ENCODE measurements around the gene ACAD8. TPM values are rescaled to one million over a fixed set of nuclear protein-coding genes. Genes with fewer than 3 reads are reported as not detected.

The ACAD8 gene
- total RNA-seq, 1 donor from 2014 or later = 48.0 TPM

GRCh38 chr11:134248910-134249480 is 4.4 kb upstream of the ACAD8 start:
- Mint-ChIP-seq H3K4me1 (ENCODE audit: low read depth, unreplicated experiment) (peaks cover 9% of the 10 kb centered on the region), H3K9me3 (ENCODE audit: unreplicated experiment) (peaks cover 3% of the 10 kb centered on the region), H3K27ac (ENCODE audit: unreplicated experiment) (no peak overlapping the region), H3K4me3 (ENCODE audit: unreplicated experiment) (no peak overlapping the region), H3K27me3 (ENCODE audit: unreplicated experiment) (no peaks in the 10 kb centered on the region), H3K36me3 (ENCODE audit: unreplicated experiment) (peaks cover 3% of the 10 kb centered on the region)
- no peak for DNase-seq
- TF ChIP-seq, protein P1, sequence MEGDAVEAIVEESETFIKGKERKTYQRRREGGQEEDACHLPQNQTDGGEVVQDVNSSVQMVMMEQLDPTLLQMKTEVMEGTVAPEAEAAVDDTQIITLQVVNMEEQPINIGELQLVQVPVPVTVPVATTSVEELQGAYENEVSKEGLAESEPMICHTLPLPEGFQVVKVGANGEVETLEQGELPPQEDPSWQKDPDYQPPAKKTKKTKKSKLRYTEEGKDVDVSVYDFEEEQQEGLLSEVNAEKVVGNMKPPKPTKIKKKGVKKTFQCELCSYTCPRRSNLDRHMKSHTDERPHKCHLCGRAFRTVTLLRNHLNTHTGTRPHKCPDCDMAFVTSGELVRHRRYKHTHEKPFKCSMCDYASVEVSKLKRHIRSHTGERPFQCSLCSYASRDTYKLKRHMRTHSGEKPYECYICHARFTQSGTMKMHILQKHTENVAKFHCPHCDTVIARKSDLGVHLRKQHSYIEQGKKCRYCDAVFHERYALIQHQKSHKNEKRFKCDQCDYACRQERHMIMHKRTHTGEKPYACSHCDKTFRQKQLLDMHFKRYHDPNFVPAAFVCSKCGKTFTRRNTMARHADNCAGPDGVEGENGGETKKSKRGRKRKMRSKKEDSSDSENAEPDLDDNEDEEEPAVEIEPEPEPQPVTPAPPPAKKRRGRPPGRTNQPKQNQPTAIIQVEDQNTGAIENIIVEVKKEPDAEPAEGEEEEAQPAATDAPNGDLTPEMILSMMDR (IDR thresholded peaks at IDR 0.05; ENCODE audit: partially characterized antibody, unreplicated experiment) = no peak

DNA sequence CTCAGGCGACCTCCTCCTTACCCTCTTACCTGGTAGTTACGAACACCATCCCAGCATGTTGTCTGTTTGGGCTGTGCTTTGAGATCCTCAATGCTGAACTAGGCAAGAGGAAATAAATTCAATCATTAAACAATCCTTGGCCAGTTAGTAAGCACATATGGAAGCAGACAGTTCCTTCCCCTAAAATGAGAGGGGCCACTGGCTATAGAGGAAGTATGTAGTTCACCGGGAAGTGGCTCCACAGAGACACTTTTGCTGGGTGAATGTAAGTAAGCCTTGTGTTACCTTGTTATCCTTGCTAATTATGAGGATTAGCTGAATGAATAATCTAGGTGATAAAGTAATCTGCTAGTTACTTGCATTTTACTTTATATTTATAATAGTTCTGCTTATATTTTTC is 3.1 kb upstream of the ACAD8 start:
- Mint-ChIP-seq H3K27ac (ENCODE audit: unreplicated experiment) (no peak overlapping the region), H3K36me3 (ENCODE audit: unreplicated experiment) (no peaks in the 10 kb centered on the region), H3K27me3 (ENCODE audit: unreplicated experiment) (no peaks in the 10 kb centered on the region), H3K4me1 (ENCODE audit: low read depth, unreplicated experiment) (peaks cover 14% of the 10 kb centered on the region), H3K9me3 (ENCODE audit: unreplicated experiment) (peaks cover 4% of the 10 kb centered on the region), H3K4me3 (ENCODE audit: unreplicated experiment) (no peak overlapping the region)
- no peak for DNase-seq
- TF ChIP-seq, protein P1 (IDR thresholded peaks at IDR 0.05; ENCODE audit: partially characterized antibody, unreplicated experiment) = no peak

DNA sequence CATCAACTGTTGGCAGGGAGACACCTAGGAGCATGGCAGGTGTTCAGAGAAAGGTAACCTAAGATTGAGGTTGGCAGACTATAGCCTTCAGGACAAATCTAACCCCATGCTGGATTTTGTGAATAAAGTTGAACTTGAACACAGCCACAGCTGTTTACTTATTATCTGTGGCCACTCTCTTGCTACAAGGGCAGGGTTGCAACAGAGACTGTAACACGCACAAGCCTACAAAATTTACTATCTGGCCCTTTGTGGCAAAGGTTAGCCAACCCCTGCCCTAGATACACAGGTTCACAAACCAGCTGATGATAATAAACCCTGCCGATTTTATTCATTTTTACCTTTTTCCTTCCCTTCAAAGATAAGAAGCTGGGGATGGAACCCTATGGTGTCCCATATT is 2.7 kb upstream of the ACAD8 start:
- peaks cover 14% of the 10 kb centered on the region for H3K4me1 Mint-ChIP-seq (ENCODE audit: low read depth, unreplicated experiment)

GRCh38 chr11:134252346-134253187 is 801 bp upstream of the ACAD8 start:
- Mint-ChIP-seq H3K4me1 (ENCODE audit: low read depth, unreplicated experiment) (peaks cover 14% of the 10 kb centered on the region), H3K9me3 (ENCODE audit: unreplicated experiment) (peaks cover 4% of the 10 kb centered on the region), H3K36me3 (ENCODE audit: unreplicated experiment) (no peaks in the 10 kb centered on the region), H3K27me3 (ENCODE audit: unreplicated experiment) (no peaks in the 10 kb centered on the region), H3K4me3 (ENCODE audit: unreplicated experiment) (peak overlapping the region; percentile 98), H3K27ac (ENCODE audit: unreplicated experiment) (peak overlapping the region; percentile 83)
- no peak for DNase-seq
- TF ChIP-seq, protein P1 (IDR thresholded peaks at IDR 0.05; ENCODE audit: partially characterized antibody, unreplicated experiment) = no peak

More for the DNA sequence above, 2.7 kb upstream of the ACAD8 start:
- no peak for DNase-seq
- Mint-ChIP-seq H3K36me3 (ENCODE audit: unreplicated experiment) (no peaks in the 10 kb centered on the region), H3K9me3 (ENCODE audit: unreplicated experiment) (peaks cover 4% of the 10 kb centered on the region), H3K4me3 (ENCODE audit: unreplicated experiment) (no peak overlapping the region), H3K27me3 (ENCODE audit: unreplicated experiment) (no peaks in the 10 kb centered on the region), H3K27ac (ENCODE audit: unreplicated experiment) (no peak overlapping the region)
- TF ChIP-seq, protein P1 (IDR thresholded peaks at IDR 0.05; ENCODE audit: partially characterized antibody, unreplicated experiment) = no peak

All from glutamatergic neuron (in vitro differentiated cells).